A549 treated with AZD9567 at 1 μM for 4 hours (cell line): ENCODE results near the gene SPDYE3. TPM values are rescaled to one million over a fixed set of nuclear protein-coding genes. Genes with fewer than 3 reads are reported as not detected.

ENCODE experiments used
- total RNA-seq: library from RNA; stranded (reverse); fragments of 200-300 nt; extraction: Qiagen RNA extraction; gene quantifications from 5 replicates; pipeline ENCODE4 v1.2.3, GENCODE V29; 2022; ENCODE audit not compliant: insufficient read depth

Gene SPDYE3
- total RNA-seq, result 0.03 TPM in 1 of 5 replicates, not detected in the others

GRCh38 chr7:100307402-100307801 is at the start of gene SPDYE3:
SPDYE3 (plus strand) TSS chr7:100307702; CDS start chr7:100307886, 184 bp downstream.

DNA sequence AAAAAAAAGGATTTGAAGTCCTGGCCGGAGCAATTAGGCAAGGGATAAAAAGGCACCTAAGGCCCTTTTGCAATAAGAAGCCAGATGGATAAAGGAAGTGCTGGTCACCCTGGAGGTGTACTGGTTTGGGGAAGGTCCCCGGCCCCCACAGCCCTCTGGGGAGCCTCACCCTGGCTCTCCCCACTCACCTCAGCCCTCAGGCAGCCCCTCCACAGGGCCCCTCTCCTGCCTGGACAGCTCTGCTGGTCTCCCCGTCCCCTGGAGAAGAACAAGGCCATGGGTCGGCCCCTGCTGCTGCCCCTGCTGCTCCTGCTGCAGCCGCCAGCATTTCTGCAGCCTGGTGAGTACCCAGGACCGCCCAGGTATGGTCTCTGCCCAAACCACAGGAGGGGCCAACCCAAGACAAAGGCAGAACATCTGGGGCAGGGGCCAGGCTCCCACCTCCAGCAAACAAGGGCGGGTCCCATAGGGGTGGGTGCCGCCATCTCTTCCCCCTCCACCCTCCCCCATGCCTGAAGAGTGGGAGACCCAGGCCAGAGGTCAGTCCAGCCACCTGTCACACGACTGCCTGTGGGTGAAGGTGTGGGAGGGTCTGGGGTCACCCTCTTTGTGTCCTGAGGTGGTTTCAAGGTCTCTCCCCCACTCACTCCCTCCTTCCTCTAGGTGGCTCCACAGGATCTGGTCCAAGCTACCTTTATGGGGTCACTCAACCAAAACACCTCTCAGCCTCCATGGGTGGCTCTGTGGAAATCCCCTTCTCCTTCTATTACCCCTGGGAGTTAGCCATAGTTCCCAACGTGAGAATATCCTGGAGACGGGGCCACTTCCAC is 50.7 kb downstream of the SPDYE3 start, which contains the start of gene PILRB:
Gene PILRB (plus strand): TSS at position 91 of the 830 bp plus-strand sequence. CDS start 186 bp downstream, at position 277.

Other genes with a start within 250 kb of the SPDYE3 start
- 16.9 to 20.0 TPM (median 19.1 TPM) in 5 replicates for gene ZNF3, start 226.0 kb upstream of the SPDYE3 start, total RNA-seq
- 166 to 186 TPM (median 175 TPM) in 5 replicates for gene COPS6, start 218.7 kb upstream of the SPDYE3 start, total RNA-seq
- 219 to 248 TPM (median 243 TPM) in 5 replicates for gene MCM7, start 206.3 kb upstream of the SPDYE3 start, total RNA-seq
- 12.9 to 15.7 TPM (median 13.6 TPM) in 5 replicates for gene AP4M1, start 206.1 kb upstream of the SPDYE3 start, total RNA-seq
- gene TAF6, start 188.3 kb upstream of the SPDYE3 start, total RNA-seq, result 62.7 to 70.1 TPM (median 67.4 TPM) in 5 replicates
- gene CNPY4, start 188.1 kb upstream of the SPDYE3 start, total RNA-seq, result 4.6 to 11.7 TPM (median 10.5 TPM) in 5 replicates
- gene MBLAC1, start 180.7 kb upstream of the SPDYE3 start, total RNA-seq, result 2.7 to 3.8 TPM (median 3.4 TPM) in 4 of 5 replicates, not detected in the other
- 165 to 192 TPM (median 185 TPM) in 5 replicates for gene LAMTOR4, start 158.8 kb upstream of the SPDYE3 start, total RNA-seq
- 12.4 to 16.8 TPM (median 16.1 TPM) in 5 replicates for gene TRAPPC14, start 149.0 kb upstream of the SPDYE3 start, total RNA-seq
- 0.03 to 0.08 TPM (median 0.06 TPM) in 4 of 5 replicates, not detected in the other for gene GAL3ST4, start 139.1 kb upstream of the SPDYE3 start, total RNA-seq
- gene GPC2, start 130.3 kb upstream of the SPDYE3 start, total RNA-seq, result 0.75 to 1.4 TPM (median 1.3 TPM) in 4 of 5 replicates, not detected in the other
- gene STAG3, start 129.8 kb upstream of the SPDYE3 start, total RNA-seq, result 0.18 to 0.28 TPM (median 0.27 TPM) in 4 of 5 replicates, not detected in the other
- gene PVRIG, start 87.8 kb upstream of the SPDYE3 start, total RNA-seq, result 0.05 TPM in 1 of 5 replicates, not detected in the others
- 14.7 to 39.2 TPM (median 38.3 TPM) in 5 replicates for gene PILRB, start 50.4 kb downstream of the SPDYE3 start, total RNA-seq
- 5.5 to 7.7 TPM (median 5.7 TPM) in 5 replicates for gene PILRA, start 65.8 kb downstream of the SPDYE3 start, total RNA-seq
- 1.4 to 1.7 TPM (median 1.6 TPM) in 5 replicates for gene ZCWPW1, start 121.0 kb downstream of the SPDYE3 start, total RNA-seq
- 39.0 to 53.8 TPM (median 48.9 TPM) in 5 replicates for gene MEPCE, start 122.1 kb downstream of the SPDYE3 start, total RNA-seq
- 31.2 to 50.6 TPM (median 47.8 TPM) in 5 replicates for gene PPP1R35, start 128.8 kb downstream of the SPDYE3 start, total RNA-seq
- 0.71 to 1.2 TPM (median 0.93 TPM) in 4 of 5 replicates, not detected in the other for gene SPACDR, start 156.6 kb downstream of the SPDYE3 start, total RNA-seq
- gene TSC22D4, start 171.5 kb downstream of the SPDYE3 start, total RNA-seq, result 42.3 to 56.2 TPM (median 51.1 TPM) in 5 replicates
- 2.1 to 5.0 TPM (median 4.3 TPM) in 5 replicates for gene NYAP1, start 176.2 kb downstream of the SPDYE3 start, total RNA-seq
- 25.0 to 40.8 TPM (median 33.2 TPM) in 5 replicates for gene AGFG2, start 231.5 kb downstream of the SPDYE3 start, total RNA-seq